Measurements from ENCODE around the gene ZMAT5.

The ZMAT5 gene

GRCh38 chr22:29765905-29766631, 739 bp downstream of the ZMAT5 start (continued):
- TF ChIP-seq OVOL3 (tag by site-specific recombination; IDR thresholded peaks at IDR 0.05) (no peak), ZNF514 (tag by site-specific recombination; IDR thresholded peaks at IDR 0.05) (no peak), ZNF354C (tag by site-specific recombination; IDR thresholded peaks at IDR 0.05; ENCODE audit: borderline replicate concordance, low read depth) (no peak), GLI2 (tag by site-specific recombination; IDR thresholded peaks at IDR 0.05; ENCODE audit: borderline replicate concordance, low read depth) (no peak), ZBTB11 (tag by site-specific recombination; conservative IDR thresholded peaks at IDR 0.05; ENCODE audit: low read depth) (no peak), ZNF239 (tag by site-specific recombination; IDR thresholded peaks at IDR 0.05) (no peak), ZBTB1 (tag by site-specific recombination; IDR thresholded peaks at IDR 0.05) (no peak), KLF8 (tag by site-specific recombination; IDR thresholded peaks at IDR 0.05) (no peak), ZNF16 (tag by site-specific recombination; IDR thresholded peaks at IDR 0.05; ENCODE audit: low read depth) (no peak), ZNF488 (tag by site-specific recombination; IDR thresholded peaks at IDR 0.05) (no peak), ZSCAN16 (tag by site-specific recombination; IDR thresholded peaks at IDR 0.05) (no peak), ZNF561 (tag by site-specific recombination; IDR thresholded peaks at IDR 0.05; ENCODE audit: borderline replicate concordance) (no peak)
- TF ChIP-seq, protein P1, sequence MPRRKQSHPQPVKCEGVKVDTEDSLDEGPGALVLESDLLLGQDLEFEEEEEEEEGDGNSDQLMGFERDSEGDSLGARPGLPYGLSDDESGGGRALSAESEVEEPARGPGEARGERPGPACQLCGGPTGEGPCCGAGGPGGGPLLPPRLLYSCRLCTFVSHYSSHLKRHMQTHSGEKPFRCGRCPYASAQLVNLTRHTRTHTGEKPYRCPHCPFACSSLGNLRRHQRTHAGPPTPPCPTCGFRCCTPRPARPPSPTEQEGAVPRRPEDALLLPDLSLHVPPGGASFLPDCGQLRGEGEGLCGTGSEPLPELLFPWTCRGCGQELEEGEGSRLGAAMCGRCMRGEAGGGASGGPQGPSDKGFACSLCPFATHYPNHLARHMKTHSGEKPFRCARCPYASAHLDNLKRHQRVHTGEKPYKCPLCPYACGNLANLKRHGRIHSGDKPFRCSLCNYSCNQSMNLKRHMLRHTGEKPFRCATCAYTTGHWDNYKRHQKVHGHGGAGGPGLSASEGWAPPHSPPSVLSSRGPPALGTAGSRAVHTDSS (tag by site-specific recombination; IDR thresholded peaks at IDR 0.05) = no peak
- TF ChIP-seq, protein P2, sequence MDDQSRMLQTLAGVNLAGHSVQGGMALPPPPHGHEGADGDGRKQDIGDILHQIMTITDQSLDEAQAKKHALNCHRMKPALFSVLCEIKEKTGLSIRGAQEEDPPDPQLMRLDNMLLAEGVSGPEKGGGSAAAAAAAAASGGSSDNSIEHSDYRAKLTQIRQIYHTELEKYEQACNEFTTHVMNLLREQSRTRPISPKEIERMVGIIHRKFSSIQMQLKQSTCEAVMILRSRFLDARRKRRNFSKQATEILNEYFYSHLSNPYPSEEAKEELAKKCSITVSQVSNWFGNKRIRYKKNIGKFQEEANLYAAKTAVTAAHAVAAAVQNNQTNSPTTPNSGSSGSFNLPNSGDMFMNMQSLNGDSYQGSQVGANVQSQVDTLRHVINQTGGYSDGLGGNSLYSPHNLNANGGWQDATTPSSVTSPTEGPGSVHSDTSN (CRISPR knock-in tag; IDR thresholded peaks at IDR 0.05) = no peak
- TF ChIP-seq, protein P3, sequence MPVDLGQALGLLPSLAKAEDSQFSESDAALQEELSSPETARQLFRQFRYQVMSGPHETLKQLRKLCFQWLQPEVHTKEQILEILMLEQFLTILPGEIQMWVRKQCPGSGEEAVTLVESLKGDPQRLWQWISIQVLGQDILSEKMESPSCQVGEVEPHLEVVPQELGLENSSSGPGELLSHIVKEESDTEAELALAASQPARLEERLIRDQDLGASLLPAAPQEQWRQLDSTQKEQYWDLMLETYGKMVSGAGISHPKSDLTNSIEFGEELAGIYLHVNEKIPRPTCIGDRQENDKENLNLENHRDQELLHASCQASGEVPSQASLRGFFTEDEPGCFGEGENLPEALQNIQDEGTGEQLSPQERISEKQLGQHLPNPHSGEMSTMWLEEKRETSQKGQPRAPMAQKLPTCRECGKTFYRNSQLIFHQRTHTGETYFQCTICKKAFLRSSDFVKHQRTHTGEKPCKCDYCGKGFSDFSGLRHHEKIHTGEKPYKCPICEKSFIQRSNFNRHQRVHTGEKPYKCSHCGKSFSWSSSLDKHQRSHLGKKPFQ (tag by site-specific recombination; IDR thresholded peaks at IDR 0.05) = no peak

- ChIA-PET CTCF (interaction anchor here (1.4 kb wide), 1 partner anchor 243 kb away, joined by 5 read pairs; no protein-coding TSS in a partner anchor), POLR2A (interaction anchor here (0.6 kb wide), 1 partner anchor 50 kb away, joined by 5 read pairs; no protein-coding TSS in a partner anchor)
- Histone ChIP-seq H3K4me3 (ENCODE audit: low read depth, low read length) (no peak overlapping the region), H3K36me3 (ENCODE audit: control insufficient read depth in 2 of 2, insufficient read depth in 1 of 2, low read length in 2 of 2) (no peaks in the 10 kb centered on the region), H3K27ac (ENCODE audit: extremely low read depth, low read depth, low read length) (no peak overlapping the region), H3K9me3 (ENCODE audit: control insufficient read depth, insufficient read depth, low read depth, low read length) (no peaks in the 10 kb centered on the region), H3K4me1 (ENCODE audit: control insufficient read depth, insufficient read depth, low read length) (peaks cover 4% of the 10 kb centered on the region; the same call in 1 of the 2 replicates)
- TF ChIP-seq SCRT2 (tag by site-specific recombination; IDR thresholded peaks at IDR 0.05) (no peak), ZNF610 (tag by site-specific recombination; IDR thresholded peaks at IDR 0.05; ENCODE audit: borderline replicate concordance) (peak; percentile 48; the same call in 1 of the 2 replicates)
These were observed 4.5 kb downstream of the ZMAT5 start for GRCh38 chr22:29762263-29762662.

Data from HEK293 (cell line).